ENCODE results near the gene ARHGEF5. TPM values are rescaled to one million over a fixed set of nuclear protein-coding genes. Genes with fewer than 3 reads are reported as not detected.

Gene ARHGEF5
- total and polyA plus RNA-seq, 9 of the 15 experiments (the other 6 are each of a cell fraction or from before 2014, with no cell fraction given), result 0.03 to 0.49 (median 0.10) TPM; not detected in 1

DNA sequence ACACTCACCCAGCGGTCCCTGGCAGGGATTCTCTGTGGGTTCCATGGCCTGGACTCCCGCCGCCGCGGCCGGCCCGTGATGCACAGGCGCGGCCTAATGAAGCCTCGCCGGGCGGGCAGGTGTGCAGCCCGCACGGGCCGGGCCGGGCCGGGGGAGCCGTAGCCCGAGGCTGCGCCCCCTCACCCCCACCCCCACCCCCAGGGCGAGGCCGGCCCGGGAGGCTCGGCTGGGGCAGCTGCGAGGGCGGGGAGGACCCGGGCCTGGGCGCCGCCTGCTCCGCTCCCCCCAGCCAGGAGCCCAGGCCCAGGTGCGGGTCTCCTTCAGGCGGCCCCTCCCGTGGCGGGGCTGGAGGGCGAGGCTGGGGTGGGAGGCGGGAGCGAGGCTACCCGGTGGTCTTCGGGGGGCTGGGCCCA is 48.5 kb downstream of the ARHGEF5 start, which contains the start of gene NOBOX (continued):
- no peak for TF ChIP-seq ZNF121 (CRISPR knock-in tag; conservative IDR thresholded peaks at IDR 0.05)
- no peak for TF ChIP-seq KLF16 (IDR thresholded peaks at IDR 0.05)
- no peak for TF ChIP-seq TCF7 (IDR thresholded peaks at IDR 0.05; ENCODE audit: borderline replicate concordance)
- TF ChIP-seq PTBP1 (IDR thresholded peaks at IDR 0.05; ENCODE audit: low read depth, low read length), result no peak
- no peak for TF ChIP-seq BDP1 (IDR thresholded peaks at IDR 0.05; ENCODE audit: insufficient read depth, insufficient read length)
- TF ChIP-seq SRSF3 (IDR thresholded peaks at IDR 0.05; ENCODE audit: insufficient read depth, low read length), result no peak

DNA sequence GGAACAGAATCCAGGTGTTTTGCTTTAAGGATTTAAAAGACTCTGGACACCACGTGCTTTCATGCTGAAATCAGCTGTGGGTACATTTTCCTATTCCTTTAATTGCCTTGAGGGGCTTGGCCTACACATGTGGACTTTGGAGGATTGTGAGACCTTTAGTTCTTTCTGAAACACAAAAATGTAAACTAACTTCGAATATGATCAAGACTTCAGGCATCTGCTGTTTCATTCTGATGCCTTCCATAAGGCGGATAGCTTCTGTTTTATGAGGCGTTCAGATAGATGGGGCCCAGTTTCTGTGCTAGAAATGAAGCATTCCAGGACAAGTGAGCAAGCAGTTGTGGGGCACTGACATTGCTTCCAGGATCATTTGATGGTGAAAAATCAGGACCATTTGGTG is 49.7 kb downstream of the ARHGEF5 start:
- under 1% methylated on average over 4 of the region's 4 CpGs for WGBS (ENCODE audit: insufficient coverage, low coverage, missing lambda C conversion rate)
- TF ChIP-seq CREM (IDR thresholded peaks at IDR 0.05; ENCODE audit: low read depth) (no peak), HDAC2 (IDR thresholded peaks at IDR 0.05) (no peak), EP300 (IDR thresholded peaks at IDR 0.05; ENCODE audit: low read length) (no peak), CC2D1A (IDR thresholded peaks at IDR 0.05) (no peak), SMARCA5 (IDR thresholded peaks at IDR 0.05) (no peak), TAL1 (IDR thresholded peaks at IDR 0.05) (no peak), ATF1 (CRISPR knock-in tag; IDR thresholded peaks at IDR 0.05) (no peak), ATF1 (tag; IDR thresholded peaks at IDR 0.05) (no peak), FOXP1 (CRISPR knock-in tag; IDR thresholded peaks at IDR 0.05) (no peak), GATA2 (CRISPR knock-in tag; IDR thresholded peaks at IDR 0.05) (no peak)
- TF ChIP-seq, protein P1, sequence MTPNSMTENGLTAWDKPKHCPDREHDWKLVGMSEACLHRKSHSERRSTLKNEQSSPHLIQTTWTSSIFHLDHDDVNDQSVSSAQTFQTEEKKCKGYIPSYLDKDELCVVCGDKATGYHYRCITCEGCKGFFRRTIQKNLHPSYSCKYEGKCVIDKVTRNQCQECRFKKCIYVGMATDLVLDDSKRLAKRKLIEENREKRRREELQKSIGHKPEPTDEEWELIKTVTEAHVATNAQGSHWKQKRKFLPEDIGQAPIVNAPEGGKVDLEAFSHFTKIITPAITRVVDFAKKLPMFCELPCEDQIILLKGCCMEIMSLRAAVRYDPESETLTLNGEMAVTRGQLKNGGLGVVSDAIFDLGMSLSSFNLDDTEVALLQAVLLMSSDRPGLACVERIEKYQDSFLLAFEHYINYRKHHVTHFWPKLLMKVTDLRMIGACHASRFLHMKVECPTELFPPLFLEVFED (CRISPR knock-in tag; conservative IDR thresholded peaks at IDR 0.05), result no peak
- TF ChIP-seq, protein P2, sequence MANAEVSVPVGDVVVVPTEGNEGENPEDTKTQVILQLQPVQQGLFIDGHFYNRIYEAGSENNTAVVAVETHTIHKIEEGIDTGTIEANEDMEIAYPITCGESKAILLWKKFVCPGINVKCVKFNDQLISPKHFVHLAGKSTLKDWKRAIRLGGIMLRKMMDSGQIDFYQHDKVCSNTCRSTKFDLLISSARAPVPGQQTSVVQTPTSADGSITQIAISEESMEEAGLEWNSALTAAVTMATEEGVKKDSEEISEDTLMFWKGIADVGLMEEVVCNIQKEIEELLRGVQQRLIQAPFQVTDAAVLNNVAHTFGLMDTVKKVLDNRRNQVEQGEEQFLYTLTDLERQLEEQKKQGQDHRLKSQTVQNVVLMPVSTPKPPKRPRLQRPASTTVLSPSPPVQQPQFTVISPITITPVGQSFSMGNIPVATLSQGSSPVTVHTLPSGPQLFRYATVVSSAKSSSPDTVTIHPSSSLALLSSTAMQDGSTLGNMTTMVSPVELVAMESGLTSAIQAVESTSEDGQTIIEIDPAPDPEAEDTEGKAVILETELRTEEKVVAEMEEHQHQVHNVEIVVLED (CRISPR knock-in tag; IDR thresholded peaks at IDR 0.05), result no peak
- TF ChIP-seq, protein P3, sequence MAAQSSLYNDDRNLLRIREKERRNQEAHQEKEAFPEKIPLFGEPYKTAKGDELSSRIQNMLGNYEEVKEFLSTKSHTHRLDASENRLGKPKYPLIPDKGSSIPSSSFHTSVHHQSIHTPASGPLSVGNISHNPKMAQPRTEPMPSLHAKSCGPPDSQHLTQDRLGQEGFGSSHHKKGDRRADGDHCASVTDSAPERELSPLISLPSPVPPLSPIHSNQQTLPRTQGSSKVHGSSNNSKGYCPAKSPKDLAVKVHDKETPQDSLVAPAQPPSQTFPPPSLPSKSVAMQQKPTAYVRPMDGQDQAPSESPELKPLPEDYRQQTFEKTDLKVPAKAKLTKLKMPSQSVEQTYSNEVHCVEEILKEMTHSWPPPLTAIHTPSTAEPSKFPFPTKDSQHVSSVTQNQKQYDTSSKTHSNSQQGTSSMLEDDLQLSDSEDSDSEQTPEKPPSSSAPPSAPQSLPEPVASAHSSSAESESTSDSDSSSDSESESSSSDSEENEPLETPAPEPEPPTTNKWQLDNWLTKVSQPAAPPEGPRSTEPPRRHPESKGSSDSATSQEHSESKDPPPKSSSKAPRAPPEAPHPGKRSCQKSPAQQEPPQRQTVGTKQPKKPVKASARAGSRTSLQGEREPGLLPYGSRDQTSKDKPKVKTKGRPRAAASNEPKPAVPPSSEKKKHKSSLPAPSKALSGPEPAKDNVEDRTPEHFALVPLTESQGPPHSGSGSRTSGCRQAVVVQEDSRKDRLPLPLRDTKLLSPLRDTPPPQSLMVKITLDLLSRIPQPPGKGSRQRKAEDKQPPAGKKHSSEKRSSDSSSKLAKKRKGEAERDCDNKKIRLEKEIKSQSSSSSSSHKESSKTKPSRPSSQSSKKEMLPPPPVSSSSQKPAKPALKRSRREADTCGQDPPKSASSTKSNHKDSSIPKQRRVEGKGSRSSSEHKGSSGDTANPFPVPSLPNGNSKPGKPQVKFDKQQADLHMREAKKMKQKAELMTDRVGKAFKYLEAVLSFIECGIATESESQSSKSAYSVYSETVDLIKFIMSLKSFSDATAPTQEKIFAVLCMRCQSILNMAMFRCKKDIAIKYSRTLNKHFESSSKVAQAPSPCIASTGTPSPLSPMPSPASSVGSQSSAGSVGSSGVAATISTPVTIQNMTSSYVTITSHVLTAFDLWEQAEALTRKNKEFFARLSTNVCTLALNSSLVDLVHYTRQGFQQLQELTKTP (IDR thresholded peaks at IDR 0.05; ENCODE audit: low read depth in 1 of 2, partially characterized antibody in 2 of 2), result no peak

More for the DNA sequence above, 49.7 kb downstream of the ARHGEF5 start:
- no peak overlapping the region for H3K27ac ChIP-seq (ENCODE audit: extremely low read depth, low read depth, low read length)
- ChIA-PET CTCF (ENCODE audit: low intra/inter-chr PET ratio) (no interaction called here), POLR2A (no interaction called here)
- peaks cover 15 to 22% of the 10 kb centered on the region in 2 experiments; a peak in 4 of 5 replicates for H3K27me3 ChIP-seq (ENCODE audit: control insufficient read depth in 2 of 2, insufficient read depth in 2 of 2, low read length in 2 of 2)
- H3K9me1 ChIP-seq (ENCODE audit: control insufficient read depth, insufficient read depth, low read length), result no peaks in the 10 kb centered on the region
- no peak overlapping the region for H3K4me2 ChIP-seq (ENCODE audit: insufficient read depth, low read length)
- H3K4me1 ChIP-seq (replicated peaks in 1 of 2; ENCODE audit: control insufficient read depth in 2 of 2, insufficient read depth in 2 of 2, low read length in 2 of 2), result no peaks in the 10 kb centered on the region
- H3K9ac ChIP-seq (ENCODE audit: insufficient read depth in 1 of 2, low read depth in 2 of 2, low read length in 2 of 2), result no peak overlapping the region
- FAIRE-seq (no peak), DNase-seq (ENCODE audit: extremely low read depth in 1 of 4, low spot score in 3 of 4) (no peak), ATAC-seq (no peak)
- BruUV-seq (replicated peaks), result no TSS peak
- no peaks in the 10 kb centered on the region for H3K36me3 ChIP-seq (ENCODE audit: control insufficient read depth, insufficient read depth, low read length)
- H3K4me3 ChIP-seq, result no peak overlapping the region
- intact Hi-C loops (cut with micrococcal nuclease) (loop anchor here (10.0 kb wide), 1 partner anchor 500 kb away; the partner anchor contains the start of gene TCAF1), in situ Hi-C loops (cut with MboI) (no loop called here)
- no peaks in the 10 kb centered on the region for H3K79me2 ChIP-seq (ENCODE audit: control insufficient read depth, insufficient read depth, low read length)
- no peaks in the 10 kb centered on the region for H3K9me3 ChIP-seq (replicated peaks; ENCODE audit: control insufficient read depth, insufficient read depth, low read depth, low read length)
- no peaks in the 10 kb centered on the region for H4K20me1 ChIP-seq (replicated peaks; ENCODE audit: control insufficient read depth, insufficient read depth, low read length)
- H2AFZ ChIP-seq (ENCODE audit: low read depth, low read length), result no peak overlapping the region
